SK-N-SH (cell line): ENCODE measurements around the gene DROSHA. TPM values are rescaled to one million over a fixed set of nuclear protein-coding genes. Genes with fewer than 3 reads are reported as not detected.

Source experiments
- CTCF ChIA-PET: fragments of 300-600, 350-600 bp; formaldehyde crosslinking; extraction: SDS; loops from one replicate; lab custom pipeline; 2021; lab: Yijun Ruan, JAX
- POLR2A ChIA-PET: fragments of 350-600 bp; sonication (Branson Sonifier 250); formaldehyde crosslinking; extraction: SDS; loops from one replicate; lab custom pipeline; 2020; ENCODE audit warnings: antibody characterized with exemption, inconsistent platforms; lab: Yijun Ruan, JAX
- DNase-seq: peaks from one replicate; pipeline ENCODE4 v3.0.0; 2012
- H2AFZ ChIP-seq: fragments of 200-600 bp; sonication (generic); 2 replicates; pipeline ENCODE4 v1.8.1; 2016; ENCODE audit warnings: antibody characterized with exemption, mild to moderate bottlenecking, low read depth
- H3F3A ChIP-seq: fragments of 200-600 bp; sonication (generic); replicated peaks from 2 replicates; pipeline ENCODE3; 2016; ENCODE audit warnings: antibody characterized with exemption, mild to moderate bottlenecking; ENCODE audit not compliant: insufficient read depth
- H3K27ac ChIP-seq, 2 experiments: fragments of 200-500 bp in 1 of 2; fragments of 200-600 bp in 1 of 2; sonication (Bioruptor generic) in 1 of 2; sonication (generic), shearing (Covaris generic) in 1 of 2; 2 replicates each; pipeline versions ENCODE4 v1.5.1 to v1.6.1; 2014 to 2016; ENCODE audit warnings: low read depth in 2 of 2, inconsistent platforms in 1 of 2, low read length in 1 of 2, mild to moderate bottlenecking in 1 of 2, mixed read lengths in 1 of 2
- H3K27me3 ChIP-seq: fragments of 200-600 bp; sonication (generic), shearing (Covaris generic); 2 replicates; pipeline ENCODE4 v1.6.1; 2016; ENCODE audit warnings: mixed run types; ENCODE audit not compliant: insufficient read depth
- H3K36me3 ChIP-seq, 2 experiments: fragments of 200-500 bp in 1 of 2; fragments of 200-600 bp in 1 of 2; sonication (Bioruptor generic) in 1 of 2; sonication (generic) in 1 of 2; replicated peaks in 1 of 2; 2 replicates each; pipeline versions ENCODE3 to v1.5.1; 2014 to 2016; ENCODE audit warnings: low read length in 1 of 2, mild to moderate bottlenecking in 1 of 2; ENCODE audit not compliant: insufficient read depth in 2 of 2, control insufficient read depth in 1 of 2
- H3K4me1 ChIP-seq, 2 experiments: fragments of 200-500 bp in 1 of 2; fragments of 200-600 bp in 1 of 2; sonication (Bioruptor generic) in 1 of 2; sonication (generic), shearing (Covaris generic) in 1 of 2; 2 replicates each; pipeline versions ENCODE4 v1.5.1 to v1.6.1; 2014 to 2016; ENCODE audit warnings: low read depth in 1 of 2, low read length in 1 of 2, mixed run types in 1 of 2; ENCODE audit not compliant: insufficient read depth in 2 of 2, control insufficient read depth in 1 of 2
- H3K4me2 ChIP-seq: fragments of 200-600 bp; sonication (generic), shearing (Covaris generic); 2 replicates; pipeline ENCODE4 v1.6.1; 2017; ENCODE audit warnings: mixed run types
- H3K4me3 ChIP-seq, 2 experiments: fragments of 200-500 bp in 1 of 2; fragments of 200-600 bp in 1 of 2; sonication (Bioruptor generic) in 1 of 2; sonication (generic), shearing (Covaris generic) in 1 of 2; 2 replicates each; pipeline versions ENCODE4 v1.5.1 to v1.8.1; 2014 to 2016; ENCODE audit warnings: low read depth in 2 of 2, inconsistent platforms in 1 of 2, low read length in 1 of 2, mild to moderate bottlenecking in 1 of 2, mixed read lengths in 1 of 2, moderate library complexity in 1 of 2
- H3K79me2 ChIP-seq: fragments of 200-600 bp; sonication (generic); 2 replicates; pipeline ENCODE4 v1.8.1; 2017; ENCODE audit warnings: mild to moderate bottlenecking; ENCODE audit not compliant: insufficient read depth
- H3K9ac ChIP-seq: fragments of 200-600 bp; sonication (generic); 2 replicates; pipeline ENCODE4 v1.6.1; 2017; ENCODE audit warnings: mixed run types
- H3K9me2 ChIP-seq: fragments of 200-600 bp; sonication (generic); 2 replicates; pipeline ENCODE4 v1.6.1; 2017; ENCODE audit warnings: mixed run types
- H3K9me3 ChIP-seq: fragments of 200-600 bp; sonication (generic); 2 replicates; pipeline ENCODE4 v1.6.1; 2017; ENCODE audit warnings: mixed run types, mild to moderate bottlenecking, moderate library complexity
- H4K20me1 ChIP-seq: fragments of 200-600 bp; sonication (generic); 2 replicates; pipeline ENCODE4 v1.6.1; 2017; ENCODE audit warnings: mild to moderate bottlenecking, mixed run types; ENCODE audit not compliant: insufficient read depth
- EP300 ChIP-seq, 2 experiments: IDR thresholded peaks; 2 replicates each; pipeline versions ENCODE4 v1.4.0 to v1.6.1; 2012; ENCODE audit warnings: borderline replicate concordance in 1 of 2, low read depth in 1 of 2, low read length in 1 of 2
- GABPA ChIP-seq: IDR thresholded peaks from 2 replicates; pipeline ENCODE4 v1.4.0; 2012; ENCODE audit warnings: low read depth, mild to moderate bottlenecking
- GATA2 ChIP-seq: sonication (generic); formaldehyde crosslinking; IDR thresholded peaks from 2 replicates; pipeline ENCODE4 v1.5.0; 2020; ENCODE audit warnings: mild to moderate bottlenecking, missing genetic modification reagents
- MEF2A ChIP-seq: IDR thresholded peaks from 2 replicates; pipeline ENCODE4 v1.4.0; 2012; ENCODE audit warnings: low read depth, borderline replicate concordance
- PBX3 ChIP-seq: IDR thresholded peaks from 2 replicates; pipeline ENCODE4; 2012
- RAD21 ChIP-seq: IDR thresholded peaks from 2 replicates; pipeline ENCODE4 v1.6.1; 2012; ENCODE audit warnings: mild to moderate bottlenecking, low read length
- RCOR1 ChIP-seq: fragments of 150-350 bp; IDR thresholded peaks from 2 replicates; pipeline ENCODE4 v1.6.1; 2017; ENCODE audit warnings: antibody characterized with exemption, low read length
- SMC3 ChIP-seq: IDR thresholded peaks from 2 replicates; pipeline ENCODE4 v1.6.1; 2012; ENCODE audit warnings: low read depth, low read length, improper control_type of control experiment
- TCF12 ChIP-seq: IDR thresholded peaks from 2 replicates; pipeline ENCODE4 v1.4.0; 2012
- YY1 ChIP-seq: IDR thresholded peaks from 2 replicates; pipeline ENCODE4 v1.4.0; 2012; ENCODE audit warnings: low read depth, mild to moderate bottlenecking
- WGBS: methylation state at CpG from one replicate; pipeline ENCODE4 v1.1.6; 2017; ENCODE audit warnings: low lambda C conversion rate; 5-methylcytosine and 5-hydroxymethylcytosine counted together
- polyA plus RNA-seq, 3 experiments: library from polyadenylated mRNA; depleted of rRNA; stranded (reverse); fragments of >200 nt; gene quantifications; 2 replicates each; pipeline ENCODE4 v1.2.3, GENCODE V29; 2012
- TF ChIP-seq, protein P1 (sequence below): IDR thresholded peaks from 2 replicates; pipeline ENCODE4 v1.6.1; 2012; ENCODE audit warnings: mild to moderate bottlenecking, low read depth, low read length, moderate library complexity
- TF ChIP-seq, protein P2 (sequence below): fragments of 200-600 bp; sonication (generic); IDR thresholded peaks from 2 replicates; pipeline ENCODE4 v1.6.1; 2017; ENCODE audit warnings: antibody characterized with exemption, mild to moderate bottlenecking, moderate library complexity

The DROSHA gene
- polyA plus RNA-seq, 1 of the 3 experiments (the other 2 are of a cell fraction) = 49.3 TPM

DNA sequence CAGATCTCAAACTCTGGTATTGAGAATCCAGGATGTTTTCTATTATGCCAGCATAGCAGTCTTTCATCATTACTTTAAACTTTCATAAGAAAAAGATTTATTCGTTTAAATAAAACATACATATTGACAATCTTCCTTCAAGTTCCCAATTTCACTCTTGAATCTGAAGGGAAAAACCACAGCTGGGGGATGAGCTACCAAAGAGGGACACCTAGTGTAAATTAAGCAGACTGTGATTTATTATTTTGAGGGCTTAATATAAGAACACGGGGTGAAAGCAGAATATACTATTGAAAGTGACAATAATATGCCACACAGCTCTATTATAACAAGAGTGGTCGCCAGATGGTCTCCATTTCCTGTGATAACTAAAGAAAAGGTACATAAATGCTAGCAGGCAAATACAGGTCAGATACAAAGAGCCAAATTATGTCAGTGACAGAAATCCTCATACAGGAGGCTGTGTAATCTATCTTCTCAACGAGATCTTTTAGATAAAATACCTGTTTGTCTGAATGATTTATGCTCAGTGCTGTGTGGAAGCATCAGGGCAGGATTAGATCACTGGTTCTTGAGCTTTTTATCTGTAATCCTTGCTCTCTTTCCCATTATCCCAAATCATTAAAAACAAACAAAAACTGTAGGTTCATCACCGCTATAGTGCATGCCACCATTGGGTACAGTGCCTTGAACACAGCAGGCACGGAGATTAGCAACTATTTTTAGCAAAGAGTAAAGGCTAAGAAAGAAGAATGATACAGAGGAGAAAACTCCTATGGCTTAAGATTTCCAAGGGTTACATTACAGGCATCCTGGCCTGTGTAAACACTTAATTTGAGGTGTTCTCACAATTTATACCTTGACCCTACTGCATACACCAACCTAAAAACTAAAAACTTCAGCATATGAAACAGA is 116.6 kb downstream of the DROSHA start:
- WGBS = 32% methylated on average over 6 of the region's 6 CpGs
- ChIA-PET POLR2A (no interaction called here), CTCF (interaction anchor here (0.6 to 1.4 kb wide), 9 partner anchors 9 to 202 kb away, joined by 3 to 6 read pairs (median 3); no protein-coding TSS in a partner anchor)
- Histone ChIP-seq H3K4me2 (no peak overlapping the region), H3K79me2 (no peaks in the 10 kb centered on the region), H2AFZ (no peak overlapping the region), H4K20me1 (no peaks in the 10 kb centered on the region), H3K27me3 (no peaks in the 10 kb centered on the region), H3K4me1 (peaks cover 11 to 39% of the 10 kb centered on the region in 2 experiments), H3K9ac (no peak overlapping the region), H3K27ac (peak overlapping the region in 1 of 2 experiments; percentile 59; a peak in 2 of 4 replicates), H3F3A (peaks cover 11% of the 10 kb centered on the region), H3K4me3 (no peak overlapping the region), H3K36me3 (peaks cover 12 to 42% of the 10 kb centered on the region in 2 experiments), H3K9me3 (no peaks in the 10 kb centered on the region), H3K9me2 (no peaks in the 10 kb centered on the region)
- TF ChIP-seq EP300 (IDR thresholded peaks at IDR 0.05; ENCODE audit: borderline replicate concordance in 1 of 2, low read depth in 1 of 2, low read length in 1 of 2) = peak in 1 of 2 experiments; percentile 42; a peak in 2 of 4 replicates
- TF ChIP-seq, protein P1, sequence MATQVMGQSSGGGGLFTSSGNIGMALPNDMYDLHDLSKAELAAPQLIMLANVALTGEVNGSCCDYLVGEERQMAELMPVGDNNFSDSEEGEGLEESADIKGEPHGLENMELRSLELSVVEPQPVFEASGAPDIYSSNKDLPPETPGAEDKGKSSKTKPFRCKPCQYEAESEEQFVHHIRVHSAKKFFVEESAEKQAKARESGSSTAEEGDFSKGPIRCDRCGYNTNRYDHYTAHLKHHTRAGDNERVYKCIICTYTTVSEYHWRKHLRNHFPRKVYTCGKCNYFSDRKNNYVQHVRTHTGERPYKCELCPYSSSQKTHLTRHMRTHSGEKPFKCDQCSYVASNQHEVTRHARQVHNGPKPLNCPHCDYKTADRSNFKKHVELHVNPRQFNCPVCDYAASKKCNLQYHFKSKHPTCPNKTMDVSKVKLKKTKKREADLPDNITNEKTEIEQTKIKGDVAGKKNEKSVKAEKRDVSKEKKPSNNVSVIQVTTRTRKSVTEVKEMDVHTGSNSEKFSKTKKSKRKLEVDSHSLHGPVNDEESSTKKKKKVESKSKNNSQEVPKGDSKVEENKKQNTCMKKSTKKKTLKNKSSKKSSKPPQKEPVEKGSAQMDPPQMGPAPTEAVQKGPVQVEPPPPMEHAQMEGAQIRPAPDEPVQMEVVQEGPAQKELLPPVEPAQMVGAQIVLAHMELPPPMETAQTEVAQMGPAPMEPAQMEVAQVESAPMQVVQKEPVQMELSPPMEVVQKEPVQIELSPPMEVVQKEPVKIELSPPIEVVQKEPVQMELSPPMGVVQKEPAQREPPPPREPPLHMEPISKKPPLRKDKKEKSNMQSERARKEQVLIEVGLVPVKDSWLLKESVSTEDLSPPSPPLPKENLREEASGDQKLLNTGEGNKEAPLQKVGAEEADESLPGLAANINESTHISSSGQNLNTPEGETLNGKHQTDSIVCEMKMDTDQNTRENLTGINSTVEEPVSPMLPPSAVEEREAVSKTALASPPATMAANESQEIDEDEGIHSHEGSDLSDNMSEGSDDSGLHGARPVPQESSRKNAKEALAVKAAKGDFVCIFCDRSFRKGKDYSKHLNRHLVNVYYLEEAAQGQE = no peak
- peak; percentile 51 for TF ChIP-seq GATA2 (CRISPR knock-in tag)
- peak; percentile 40 for TF ChIP-seq TCF12
- TF ChIP-seq MEF2A = no peak
- no peak for TF ChIP-seq YY1
- TF ChIP-seq RAD21 = peak; percentile 67
- TF ChIP-seq SMC3 = peak; percentile 27; the same call in 1 of the 2 replicates
- peak; percentile 60 for TF ChIP-seq PBX3
- TF ChIP-seq GABPA = no peak
- peak; percentile 44; the same call in 1 of the 2 replicates for TF ChIP-seq RCOR1
- TF ChIP-seq, protein P2, sequence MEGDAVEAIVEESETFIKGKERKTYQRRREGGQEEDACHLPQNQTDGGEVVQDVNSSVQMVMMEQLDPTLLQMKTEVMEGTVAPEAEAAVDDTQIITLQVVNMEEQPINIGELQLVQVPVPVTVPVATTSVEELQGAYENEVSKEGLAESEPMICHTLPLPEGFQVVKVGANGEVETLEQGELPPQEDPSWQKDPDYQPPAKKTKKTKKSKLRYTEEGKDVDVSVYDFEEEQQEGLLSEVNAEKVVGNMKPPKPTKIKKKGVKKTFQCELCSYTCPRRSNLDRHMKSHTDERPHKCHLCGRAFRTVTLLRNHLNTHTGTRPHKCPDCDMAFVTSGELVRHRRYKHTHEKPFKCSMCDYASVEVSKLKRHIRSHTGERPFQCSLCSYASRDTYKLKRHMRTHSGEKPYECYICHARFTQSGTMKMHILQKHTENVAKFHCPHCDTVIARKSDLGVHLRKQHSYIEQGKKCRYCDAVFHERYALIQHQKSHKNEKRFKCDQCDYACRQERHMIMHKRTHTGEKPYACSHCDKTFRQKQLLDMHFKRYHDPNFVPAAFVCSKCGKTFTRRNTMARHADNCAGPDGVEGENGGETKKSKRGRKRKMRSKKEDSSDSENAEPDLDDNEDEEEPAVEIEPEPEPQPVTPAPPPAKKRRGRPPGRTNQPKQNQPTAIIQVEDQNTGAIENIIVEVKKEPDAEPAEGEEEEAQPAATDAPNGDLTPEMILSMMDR = peak; percentile 46
- DNase-seq = peak; percentile 9
